Suprapubic skin (tissue), 4 donors: ENCODE measurements around the gene CASQ2. TPM values are rescaled to one million over a fixed set of nuclear protein-coding genes. Genes with fewer than 3 reads are reported as not detected.

Experiments
- DNase-seq, 2 donors: peaks; one replicate each; pipeline ENCODE4 v3.0.0-alpha.2; 2019; ENCODE audit warnings: low spot score in 2 of 2
- H3K27ac ChIP-seq: fragments of 200-600 bp; sonication (generic); one replicate; pipeline ENCODE4 v1.5.1; 2019
- H3K27me3 ChIP-seq: fragments of 200-600 bp; sonication (generic); one replicate; pipeline ENCODE4 v1.5.1; 2019
- H3K36me3 ChIP-seq: fragments of 200-600 bp; sonication (generic); one replicate; pipeline ENCODE4 v1.5.1; 2019
- H3K4me1 ChIP-seq: fragments of 200-600 bp; sonication (generic); one replicate; pipeline ENCODE4 v1.5.1; 2019
- H3K4me3 ChIP-seq: fragments of 200-600 bp; sonication (generic); one replicate; pipeline ENCODE4 v1.5.1; 2019; ENCODE audit warnings: mild to moderate bottlenecking
- H3K9me3 ChIP-seq: fragments of 200-600 bp; sonication (generic); one replicate; pipeline ENCODE4 v1.5.1; 2019
- CTCF ChIP-seq, 2 donors: fragments of 200-600 bp in 1 of 2; fragments of 450-650 bp in 1 of 2; sonication (generic) in 1 of 2; IDR thresholded peaks; one replicate each; pipeline ENCODE4 v1.5.1; 2016 to 2019; ENCODE audit warnings: antibody characterized with exemption in 2 of 2, mild to moderate bottlenecking in 1 of 2, moderate library complexity in 1 of 2
- EP300 ChIP-seq: sonication (generic); formaldehyde crosslinking; IDR thresholded peaks from one replicate; pipeline ENCODE4 v1.6.1; 2017; ENCODE audit warnings: antibody characterized with exemption
- POLR2A ChIP-seq, 2 donors: fragments of 450-650 bp; IDR thresholded peaks; one replicate each; pipeline ENCODE4 v1.6.1; 2017; ENCODE audit warnings: antibody characterized with exemption in 2 of 2, mild to moderate bottlenecking in 2 of 2, moderate library complexity in 2 of 2
- POLR2AphosphoS5 ChIP-seq, 3 donors: sonication (generic); formaldehyde crosslinking; IDR thresholded peaks; one replicate each; pipeline ENCODE4 v1.6.1; 2017; ENCODE audit warnings: antibody characterized with exemption in 3 of 3
- WGBS: methylation state at CpG from one replicate; pipeline ENCODE4 v1.1.5; 2018; 5-methylcytosine and 5-hydroxymethylcytosine counted together
- total RNA-seq, 4 donors: library from RNA; depleted of rRNA; stranded (reverse); fragments of >200 nt; gene quantifications; one replicate each; pipeline ENCODE4 v1.1.0, GENCODE V29; 2016

Gene CASQ2
- total RNA-seq, 4 donors from 2014 or later = 1.5 to 3.6 (median 2.5) TPM

GRCh38 chr1:115658646-115659045, 109.9 kb downstream of the CASQ2 start:
- Histone ChIP-seq H3K27ac (no peak overlapping the region), H3K4me1 (peaks cover 29% of the 10 kb centered on the region), H3K9me3 (no peaks in the 10 kb centered on the region), H3K4me3 (no peak overlapping the region), H3K27me3 (no peaks in the 10 kb centered on the region), H3K36me3 (peaks cover 27% of the 10 kb centered on the region)
- WGBS = no CpG with 5 or more reads among the region's 1 CpG
- no peak for TF ChIP-seq CTCF (IDR thresholded peaks at IDR 0.05)
- TF ChIP-seq POLR2A (IDR thresholded peaks at IDR 0.05) = no peak
- no peak for TF ChIP-seq POLR2AphosphoS5 (IDR thresholded peaks at IDR 0.05)
- TF ChIP-seq EP300 = no peak
- DNase-seq = no peak

- Histone ChIP-seq H3K27ac (peak overlapping the region; percentile 68), H3K27me3 (no peaks in the 10 kb centered on the region), H3K36me3 (peaks cover 28% of the 10 kb centered on the region), H3K4me1 (peaks cover 29% of the 10 kb centered on the region), H3K9me3 (no peaks in the 10 kb centered on the region), H3K4me3 (no peak overlapping the region)
- DNase-seq = no peak
- TF ChIP-seq POLR2A (IDR thresholded peaks at IDR 0.05) (no peak), EP300 (no peak), POLR2AphosphoS5 (IDR thresholded peaks at IDR 0.05) (no peak), CTCF (IDR thresholded peaks at IDR 0.05) (no peak)
- WGBS = 58% methylated on average over 5 of the region's 5 CpGs
Observed at GRCh38 chr1:115656461-115657077, 111.9 kb downstream of the CASQ2 start.

- Histone ChIP-seq H3K27me3 (no peaks in the 10 kb centered on the region), H3K4me3 (no peak overlapping the region), H3K9me3 (no peaks in the 10 kb centered on the region), H3K36me3 (peaks cover 28% of the 10 kb centered on the region), H3K27ac (peak overlapping the region; percentile 68), H3K4me1 (peaks cover 31% of the 10 kb centered on the region)
- no peak for DNase-seq
- TF ChIP-seq POLR2A (IDR thresholded peaks at IDR 0.05) (no peak), EP300 (no peak), POLR2AphosphoS5 (IDR thresholded peaks at IDR 0.05) (no peak), CTCF (IDR thresholded peaks at IDR 0.05) (no peak)
- 58% methylated on average over 4 of the region's 4 CpGs for WGBS
Observed at GRCh38 chr1:115655916-115656315, 112.6 kb downstream of the CASQ2 start.

GRCh38 chr1:115655306-115655663, 113.2 kb downstream of the CASQ2 start:
- no peaks in the 10 kb centered on the region for H3K9me3 ChIP-seq
- 42% methylated on average over 7 of the region's 7 CpGs for WGBS

More at GRCh38 chr1:115655306-115655663, 113.2 kb downstream of the CASQ2 start:
- peaks cover 37% of the 10 kb centered on the region for H3K4me1 ChIP-seq
- TF ChIP-seq POLR2AphosphoS5 (IDR thresholded peaks at IDR 0.05) = no peak
- no peak for TF ChIP-seq CTCF (IDR thresholded peaks at IDR 0.05)
- TF ChIP-seq POLR2A (IDR thresholded peaks at IDR 0.05) = no peak
- no peak for TF ChIP-seq EP300
- H3K27ac ChIP-seq = peak overlapping the region; percentile 68
- DNase-seq = no peak
- peak overlapping the region; percentile 9 for H3K4me3 ChIP-seq
- H3K36me3 ChIP-seq = peaks cover 26% of the 10 kb centered on the region
- H3K27me3 ChIP-seq = no peaks in the 10 kb centered on the region
